HepG2 (cell line): Measurements from ENCODE around the gene PCBP2. TPM values are rescaled to one million over a fixed set of nuclear protein-coding genes. Genes with fewer than 3 reads are reported as not detected.

Experiments used
- BHLHE40 ChIP-seq: IDR thresholded peaks from 2 replicates; pipeline ENCODE4 v1.6.1; 2011; ENCODE audit warnings: low read length, improper control_type of control experiment
- DRAP1 ChIP-seq: IDR thresholded peaks from 2 replicates; pipeline ENCODE4 v1.6.1; 2016; ENCODE audit warnings: missing genetic modification reagents, missing compliant biosample characterization
- FIP1L1 ChIP-seq: fragments of 200-400 bp; formaldehyde crosslinking; IDR thresholded peaks from 2 replicates; pipeline ENCODE4 v1.6.1; 2018; ENCODE audit warnings: low read depth, mild to moderate bottlenecking, low read length, moderate library complexity, borderline replicate concordance; ENCODE audit not compliant: insufficient read depth
- GABPA ChIP-seq, 2 experiments: IDR thresholded peaks; 2 replicates each; pipeline ENCODE4 v1.6.1; 2011 to 2016; ENCODE audit warnings: low read depth in 2 of 2, low read length in 1 of 2, missing biosample characterization in 1 of 2, missing genetic modification characterization in 1 of 2
- HNF4A ChIP-seq: sonication (generic); formaldehyde crosslinking; IDR thresholded peaks from 2 replicates; pipeline ENCODE4 v1.4.0; 2020; ENCODE audit warnings: missing genetic modification reagents
- KAT8 ChIP-seq: IDR thresholded peaks from 2 replicates; pipeline ENCODE4 v1.6.1; 2016; ENCODE audit warnings: missing genetic modification reagents, missing compliant biosample characterization
- KDM4B ChIP-seq: sonication (generic); formaldehyde crosslinking; IDR thresholded peaks from 2 replicates; pipeline ENCODE4 v1.4.0; 2020; ENCODE audit warnings: missing genetic modification reagents
- MAZ ChIP-seq, 2 experiments: sonication (generic) in 1 of 2; formaldehyde crosslinking in 1 of 2; IDR thresholded peaks; 2 replicates each; pipeline versions ENCODE4 v1.5.0 to v1.6.1; 2012 to 2020; ENCODE audit warnings: low read depth in 2 of 2, mild to moderate bottlenecking in 2 of 2, borderline replicate concordance in 1 of 2, improper control_type of control experiment in 1 of 2, low read length in 1 of 2, missing genetic modification reagents in 1 of 2, moderate library complexity in 1 of 2
- MEIS1 ChIP-seq: sonication (generic); formaldehyde crosslinking; IDR thresholded peaks from 2 replicates; pipeline ENCODE4 v1.9.0; 2021; ENCODE audit warnings: mild to moderate bottlenecking, missing genetic modification reagents, moderate library complexity, borderline replicate concordance
- NFKB2 ChIP-seq: sonication (generic); formaldehyde crosslinking; IDR thresholded peaks from 2 replicates; pipeline ENCODE4 v1.4.0; 2020; ENCODE audit warnings: missing genetic modification reagents, borderline replicate concordance
- NPAS2 ChIP-seq: sonication (generic); formaldehyde crosslinking; IDR thresholded peaks from 2 replicates; pipeline ENCODE4 v1.8.0; 2022; ENCODE audit warnings: mild to moderate bottlenecking, missing genetic modification reagents, borderline replicate concordance
- PAX8 ChIP-seq: sonication (generic); formaldehyde crosslinking; IDR thresholded peaks from 2 replicates; pipeline ENCODE4 v1.8.0; 2022; ENCODE audit warnings: mild to moderate bottlenecking, missing genetic modification reagents, borderline replicate concordance
- SNAPC4 ChIP-seq: sonication (generic); formaldehyde crosslinking; IDR thresholded peaks from 2 replicates; pipeline ENCODE4 v1.4.0; 2020; ENCODE audit warnings: mild to moderate bottlenecking, missing genetic modification reagents
- TMF1 ChIP-seq: sonication (generic); formaldehyde crosslinking; IDR thresholded peaks from 2 replicates; pipeline ENCODE4 v1.8.1; 2022; ENCODE audit warnings: low read depth, missing genetic modification reagents
- ZBTB1 ChIP-seq: sonication (generic); formaldehyde crosslinking; IDR thresholded peaks from 2 replicates; pipeline ENCODE4 v1.4.0; 2020; ENCODE audit warnings: missing genetic modification reagents, borderline replicate concordance
- ZBTB34 ChIP-seq: sonication (generic); formaldehyde crosslinking; IDR thresholded peaks from 2 replicates; pipeline ENCODE4 v1.8.0; 2022; ENCODE audit warnings: mild to moderate bottlenecking, missing genetic modification reagents
- ZNF263 ChIP-seq: sonication (generic); formaldehyde crosslinking; IDR thresholded peaks from 2 replicates; pipeline ENCODE4 v1.4.0; 2020; ENCODE audit warnings: missing genetic modification reagents
- ZNF329 ChIP-seq: sonication (generic); formaldehyde crosslinking; IDR thresholded peaks from 2 replicates; pipeline ENCODE4 v1.9.0; 2021; ENCODE audit warnings: low read depth, mild to moderate bottlenecking, missing genetic modification reagents
- ZNF484 ChIP-seq: sonication (generic); formaldehyde crosslinking; IDR thresholded peaks from 2 replicates; pipeline ENCODE4 v1.5.1; 2020; ENCODE audit warnings: mild to moderate bottlenecking, low read depth, missing genetic modification reagents, borderline replicate concordance
- ZNF501 ChIP-seq: sonication (generic); formaldehyde crosslinking; IDR thresholded peaks from 2 replicates; pipeline ENCODE4 v1.5.1; 2020; ENCODE audit warnings: mild to moderate bottlenecking, moderate library complexity, missing genetic modification reagents
- ZNF768 ChIP-seq: sonication (generic); formaldehyde crosslinking; IDR thresholded peaks from 2 replicates; pipeline ENCODE4 v1.4.0; 2020; ENCODE audit warnings: missing genetic modification reagents
- ZSCAN22 ChIP-seq: sonication (generic); formaldehyde crosslinking; IDR thresholded peaks from 2 replicates; pipeline ENCODE4 v1.4.0; 2020; ENCODE audit warnings: mild to moderate bottlenecking, missing genetic modification reagents
- polyA plus RNA-seq, 8 experiments: library from polyadenylated mRNA; depleted of rRNA in 3 of 8; stranded (reverse) in 7 of 8; unstranded in 1 of 8; fragments of >200 nt; fragmentation: Illumina TruSeq in 4 of 8; extraction: Trizol in 4 of 8; gene quantifications; 2 replicates each; pipeline versions ENCODE4 v1.2.1 to v1.2.3, GENCODE V29; 2011 to 2016; ENCODE audit warnings: low read depth in 4 of 8, missing spikeins in 1 of 8, mixed read lengths in 1 of 8; ENCODE audit not compliant: insufficient read depth in 1 of 8
- total RNA-seq, 5 experiments: library from RNA; depleted of rRNA; stranded (reverse); fragments of >200 nt; fragmentation: Illumina TruSeq; extraction: Trizol; gene quantifications; 2 replicates each; pipeline ENCODE4 v1.2.3, GENCODE V29; 2016; ENCODE audit warnings: low read depth in 1 of 5

PCBP2 gene
- total and polyA plus RNA-seq, 2 of the 13 experiments (the other 11 are each of a cell fraction or from before 2014, with no cell fraction given): 154 to 345 TPM

GRCh38 chr12:53508534-53509170, 56.8 kb downstream of the PCBP2 start (continued):
- TF ChIP-seq ZNF263 (CRISPR knock-in tag) (peak; percentile 43; the same call in 1 of the 2 replicates), ZSCAN22 (CRISPR knock-in tag) (no peak), ZBTB1 (CRISPR knock-in tag) (no peak), MEIS1 (CRISPR knock-in tag) (no peak), KDM4B (CRISPR knock-in tag) (0 out of 2 replicates have a peak, but pooled peaks have one; percentile 21), ZNF501 (CRISPR knock-in tag) (no peak), MAZ (IDR thresholded peaks at IDR 0.05; ENCODE audit: borderline replicate concordance, low read depth, low read length) (no peak), MAZ (CRISPR knock-in tag; IDR thresholded peaks at IDR 0.05; ENCODE audit: low read depth) (no peak), GABPA (IDR thresholded peaks at IDR 0.05; ENCODE audit: low read depth, low read length) (no peak), GABPA (CRISPR knock-in tag; IDR thresholded peaks at IDR 0.05; ENCODE audit: low read depth) (peak; percentile 56), DRAP1 (0 out of 2 replicates have a peak, but pooled peaks have one; percentile 34), ZBTB34 (CRISPR knock-in tag) (no peak), HNF4A (CRISPR knock-in tag) (no peak), NFKB2 (CRISPR knock-in tag) (no peak), FIP1L1 (no peak), ZNF484 (no peak), ZNF768 (CRISPR knock-in tag) (no peak), NPAS2 (no peak), BHLHE40 (no peak), PAX8 (no peak), TMF1 (CRISPR knock-in tag) (no peak), ZNF329 (no peak), SNAPC4 (no peak), KAT8 (CRISPR knock-in tag) (peak; percentile 63; the same call in 1 of the 2 replicates)
